Activated naive CD4-positive, alpha-beta T cell treated with Interleukin-2 at 50 U/mL for 16 hours (primary cell): ENCODE measurements around the gene GRPEL1.
A peak's percentile ranks its signal among the peaks of the same experiment; 100 is the strongest.
"Not testable (repeated sequence)": the region's sequence is repeated elsewhere in the genome, so short reads cannot be mapped to it uniquely, and the experiment has no call there.

Source experiments
- DNase-seq: peaks from one replicate; pipeline ENCODE4 v3.0.0-alpha.2; 2020

Gene GRPEL1

DNA sequence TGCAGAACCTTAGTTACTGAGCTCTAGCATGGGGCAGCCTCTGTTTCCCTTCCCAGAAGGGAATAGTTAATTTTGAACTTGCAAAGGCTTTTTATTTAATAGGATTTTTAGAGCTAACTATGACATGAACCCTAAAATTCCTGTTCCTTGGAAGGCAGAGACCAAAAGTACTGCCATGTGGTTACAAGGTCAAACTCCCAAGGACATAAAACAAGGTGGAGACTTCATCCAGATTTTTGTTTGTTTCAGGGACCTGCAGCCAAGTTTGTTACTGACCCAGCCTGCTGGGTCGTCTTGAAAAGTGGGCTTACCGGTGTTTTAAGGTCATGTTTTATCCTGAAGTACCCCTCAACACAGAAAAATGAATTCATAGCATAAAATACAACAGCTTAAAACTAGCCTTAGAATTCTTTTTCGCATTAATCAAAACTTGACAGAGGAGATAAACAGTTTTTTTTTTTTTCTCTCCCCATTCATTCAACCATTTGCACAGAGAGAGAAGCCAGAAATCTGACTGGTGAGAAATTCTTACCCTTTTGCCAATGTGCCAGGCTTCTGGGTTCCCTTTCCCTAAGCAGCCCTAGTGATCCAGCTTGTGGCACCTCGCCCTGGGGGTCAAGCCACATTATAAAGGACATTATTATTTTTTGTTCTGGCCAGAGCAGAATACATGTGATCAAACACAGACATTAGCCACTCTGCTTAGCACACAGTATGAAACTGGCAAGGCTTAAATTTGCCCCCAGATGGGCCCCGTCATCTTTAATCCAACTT lies 21.5 kb upstream of the GRPEL1 start:
- DNase-seq: no peak

DNA sequence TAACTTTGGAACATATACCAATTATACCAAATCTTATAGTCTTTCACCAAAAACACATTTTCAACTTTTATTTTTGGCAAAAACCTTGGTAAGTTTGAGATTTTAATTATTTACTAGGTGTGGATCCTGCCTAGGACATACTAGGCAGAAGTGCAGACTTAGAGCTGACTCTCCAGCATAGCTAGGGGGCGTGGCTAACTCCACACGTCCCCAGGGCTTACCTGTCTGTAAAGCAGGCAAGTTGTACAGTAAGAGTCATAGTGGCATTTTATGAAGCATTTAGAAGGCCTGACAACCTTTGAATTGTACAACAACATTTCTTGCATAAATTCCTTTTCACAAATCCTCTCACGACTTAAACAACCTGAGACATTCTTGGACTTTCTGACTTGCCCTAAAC lies 19.2 kb upstream of the GRPEL1 start:
- no peak for DNase-seq

GRCh38 chr4:7086384-7086783 lies 18.5 kb upstream of the GRPEL1 start:
- DNase-seq: no peak

DNA sequence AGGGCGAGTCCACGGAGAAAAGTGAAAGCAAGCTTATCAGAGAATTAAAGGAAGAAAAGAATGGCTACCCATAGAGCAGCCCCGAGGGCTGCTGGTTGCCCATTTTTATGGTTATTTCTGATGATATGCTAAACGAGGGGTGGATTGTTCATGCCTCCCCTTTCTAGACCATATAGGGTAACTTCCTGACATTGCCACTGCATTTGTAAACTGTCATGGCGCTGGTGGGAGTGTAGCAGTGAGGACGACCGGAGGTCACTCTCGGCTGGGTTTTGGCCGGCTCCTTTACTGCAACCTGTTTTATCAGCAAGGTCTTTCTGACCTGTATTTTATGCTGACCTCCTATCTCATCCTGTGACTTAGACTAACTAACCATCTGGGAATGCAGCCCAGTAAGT lies 16.7 kb upstream of the GRPEL1 start:
- not testable (repeated sequence) for DNase-seq

DNA sequence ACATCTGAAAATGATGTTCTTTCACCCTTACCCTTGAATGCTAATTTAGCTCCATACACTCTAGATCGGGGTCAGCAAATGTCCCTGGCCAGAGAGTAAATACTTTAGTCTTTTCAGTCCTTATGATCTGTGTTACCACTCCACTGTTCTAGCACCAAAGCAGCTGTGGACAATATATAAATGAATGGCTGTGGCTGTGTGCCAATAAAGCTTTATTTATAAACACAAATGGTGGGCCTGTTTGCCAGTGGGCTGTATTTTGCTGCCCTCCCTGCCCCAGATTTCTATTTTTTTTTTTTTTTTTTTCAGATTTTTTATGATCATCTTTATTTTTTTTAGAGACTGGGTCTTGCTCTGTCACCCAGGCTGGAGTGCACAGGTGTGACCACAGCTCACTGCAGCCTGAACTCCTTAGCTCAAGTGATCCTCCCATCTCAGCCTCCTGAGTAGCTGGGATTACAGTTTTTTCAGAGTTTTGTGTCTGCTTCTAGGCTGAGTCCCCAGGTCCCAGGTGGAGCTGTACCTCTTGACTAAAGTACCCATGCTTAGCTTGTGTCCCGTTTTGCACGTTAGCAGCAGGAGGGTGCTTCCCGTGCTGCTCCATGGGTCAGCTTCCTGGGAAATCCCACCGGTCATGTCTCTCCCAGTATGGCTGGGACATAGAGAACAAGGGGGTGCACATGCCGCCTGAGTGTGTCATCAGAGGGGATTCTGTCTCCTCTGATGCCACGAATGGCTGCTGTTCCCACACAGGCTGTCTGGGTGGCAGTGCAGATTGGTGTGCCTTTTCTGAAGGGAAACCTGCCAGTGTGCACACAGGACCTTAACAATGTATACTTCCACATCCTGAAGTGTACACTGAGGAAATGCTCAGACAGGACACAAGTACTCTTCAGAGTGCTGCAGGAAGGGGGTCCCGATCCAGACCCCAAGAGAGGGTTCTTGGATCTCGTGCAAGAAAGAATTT lies 16.0 kb upstream of the GRPEL1 start:
- no peak for DNase-seq

DNA sequence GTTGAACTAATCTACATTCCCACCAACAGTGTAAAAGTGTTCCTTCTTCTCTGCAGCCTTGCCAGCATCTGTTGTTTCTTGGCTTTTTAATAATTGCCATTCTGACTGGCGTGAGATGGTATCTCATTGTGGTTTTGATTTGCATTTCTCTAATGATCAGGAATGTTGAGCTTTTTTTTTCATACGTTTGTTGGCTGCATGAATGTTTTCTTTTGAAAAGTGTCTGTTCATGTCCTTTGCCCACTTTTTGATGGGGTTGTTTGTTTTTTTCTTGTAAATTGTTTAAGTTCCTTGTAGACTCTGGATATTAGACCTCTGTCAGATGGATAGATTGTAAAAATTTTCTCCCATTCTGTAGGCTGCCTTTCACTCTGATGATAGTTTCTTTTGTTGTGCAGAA lies 12.0 kb upstream of the GRPEL1 start:
- not testable (repeated sequence) for DNase-seq

DNA sequence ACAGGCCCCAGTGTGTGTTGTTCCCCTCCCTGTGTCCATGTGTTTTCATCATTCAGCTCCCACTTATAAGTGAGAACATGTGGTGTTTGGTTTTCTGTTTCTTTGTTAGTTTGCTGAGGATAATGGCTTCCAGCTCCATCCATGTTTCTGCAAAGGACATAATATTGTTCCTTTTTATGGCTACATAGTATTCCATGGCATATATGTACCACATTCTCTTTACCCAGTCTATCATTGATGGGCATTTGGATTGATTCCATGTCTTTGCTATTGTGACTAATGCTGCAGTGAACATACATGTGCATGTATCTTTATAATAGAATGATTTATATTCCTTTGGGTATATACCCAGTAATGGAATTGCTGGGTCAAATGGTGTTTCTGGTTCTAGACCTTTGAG lies 11.6 kb upstream of the GRPEL1 start:
- not testable (repeated sequence) for DNase-seq

DNA sequence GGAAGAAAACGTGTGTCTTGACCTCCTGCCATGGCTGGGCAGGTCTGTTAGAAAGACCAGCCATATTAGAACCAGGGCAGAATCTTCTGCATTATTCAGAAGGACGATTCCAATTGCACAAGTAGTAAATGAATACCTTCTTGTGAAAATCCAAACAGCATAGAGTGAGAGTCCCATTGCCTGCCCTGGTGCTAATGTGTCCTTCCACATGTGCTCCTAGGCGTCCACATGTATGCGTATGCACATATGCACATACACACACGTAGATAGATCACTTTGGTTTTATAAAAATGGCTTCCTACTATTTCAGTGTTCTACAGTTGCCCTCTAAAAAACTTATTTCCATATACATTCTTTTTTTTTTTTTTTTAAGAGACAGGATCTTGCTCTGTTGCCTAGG lies 10.2 kb upstream of the GRPEL1 start:
- DNase-seq: no peak

- no peak for DNase-seq
These were observed 9.5 kb upstream of the GRPEL1 start for GRCh38 chr4:7077371-7077770.

- DNase-seq: no peak
These were observed 8.8 kb upstream of the GRPEL1 start for GRCh38 chr4:7076696-7077082.

DNA sequence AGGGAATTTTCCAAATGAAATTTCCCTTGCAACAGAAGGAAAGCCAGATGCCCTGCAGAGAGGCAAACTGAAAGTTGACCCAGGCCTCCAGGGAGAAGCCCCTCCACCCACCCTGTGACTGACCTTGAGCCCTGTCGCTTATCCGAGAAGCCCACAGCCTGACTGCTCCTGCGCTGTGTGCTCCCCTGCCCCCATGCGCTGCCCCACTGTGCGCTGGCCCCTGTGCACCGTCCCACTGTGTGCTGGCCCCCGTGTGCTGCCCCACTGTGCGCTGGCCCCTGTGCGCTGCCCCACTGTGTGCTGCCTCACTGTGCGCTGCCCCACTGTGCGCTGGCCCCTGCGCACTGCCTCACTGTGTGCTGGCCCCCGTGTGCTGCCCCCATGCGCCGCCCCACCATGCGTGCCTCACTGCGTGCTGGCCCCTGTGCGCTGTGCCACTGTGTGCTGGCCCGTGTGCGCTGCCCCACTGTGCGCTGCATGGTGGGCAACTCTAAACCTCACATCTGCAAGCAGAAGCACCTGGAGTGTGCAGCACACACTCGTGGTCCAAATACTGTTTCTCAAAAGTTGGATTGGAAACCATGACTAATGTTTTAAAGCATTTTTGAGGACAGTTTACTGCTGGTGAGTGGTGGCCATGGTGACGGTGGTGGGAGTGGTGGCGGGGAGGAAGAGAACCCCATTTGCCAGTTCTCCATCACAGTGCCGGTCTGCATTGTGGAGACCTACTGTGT lies 8.3 kb upstream of the GRPEL1 start:
- DNase-seq: no peak

DNA sequence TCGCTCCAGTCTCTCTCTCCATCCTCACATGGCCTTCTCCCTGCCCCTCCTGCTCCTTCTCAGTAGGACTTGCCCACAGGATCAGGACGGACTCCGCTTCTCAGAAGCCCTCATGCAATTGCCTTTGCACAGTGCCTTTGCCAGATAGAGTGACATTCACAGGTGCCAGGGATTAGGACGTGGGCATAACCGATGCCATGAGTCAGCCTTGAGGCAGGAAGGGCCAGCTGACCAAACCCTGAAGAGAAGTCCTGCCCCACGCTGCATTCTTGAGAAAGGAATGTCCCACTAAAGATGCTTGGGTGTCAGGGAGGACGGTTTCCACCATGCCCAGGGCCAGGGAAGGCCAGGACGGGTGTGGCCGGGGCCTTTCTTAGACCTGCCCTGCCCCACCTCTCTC lies 6.6 kb upstream of the GRPEL1 start:
- no peak for DNase-seq

- no peak for DNase-seq
These were observed 5.9 kb upstream of the GRPEL1 start for GRCh38 chr4:7073526-7074390.

- no peak for DNase-seq
These were observed 5.2 kb upstream of the GRPEL1 start for GRCh38 chr4:7073059-7073458.

GRCh38 chr4:7070729-7071511 lies 3.1 kb upstream of the GRPEL1 start:
- DNase-seq: peak; percentile 88

DNA sequence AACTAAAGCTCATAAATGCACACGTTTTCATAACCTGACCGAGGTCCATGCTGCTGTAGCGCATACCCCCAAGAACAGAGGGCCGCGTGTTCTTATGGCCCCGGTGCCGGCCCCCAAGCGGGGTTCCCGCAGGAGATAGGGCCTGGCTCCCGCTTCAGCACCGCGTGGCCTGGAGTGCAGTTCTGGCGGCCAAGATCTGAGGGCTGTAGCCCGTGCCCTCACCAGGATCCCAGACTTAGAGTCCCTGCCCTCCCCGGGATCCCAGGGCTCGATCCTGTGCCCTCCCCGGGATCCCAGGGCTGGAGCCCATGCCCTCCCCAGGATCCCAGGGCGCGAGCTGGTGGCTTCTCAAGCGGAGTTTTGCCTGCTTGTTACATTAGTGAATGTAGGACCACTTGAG lies 1.0 kb upstream of the GRPEL1 start:
- DNase-seq: no peak

GRCh38 chr4:7068279-7068842 lies 497 bp upstream of the GRPEL1 start:
- no peak for DNase-seq

DNA sequence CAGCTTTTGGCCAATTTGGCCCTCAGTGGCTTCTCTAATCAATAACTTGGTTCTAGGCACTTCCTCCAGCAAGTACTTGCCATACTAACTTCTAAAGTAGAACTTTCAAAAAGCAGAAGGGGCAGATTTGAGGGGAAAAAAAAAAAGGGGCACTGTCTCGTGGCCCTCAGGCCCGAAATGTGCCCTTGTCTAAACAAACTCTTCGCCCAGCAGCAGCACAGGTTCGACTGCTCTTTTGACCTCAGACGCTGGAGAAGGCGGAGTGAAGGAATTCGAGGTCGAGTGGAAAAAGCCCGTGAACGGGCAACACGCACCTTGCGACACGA lies 775 bp downstream of the GRPEL1 start:
- no peak for DNase-seq

DNA sequence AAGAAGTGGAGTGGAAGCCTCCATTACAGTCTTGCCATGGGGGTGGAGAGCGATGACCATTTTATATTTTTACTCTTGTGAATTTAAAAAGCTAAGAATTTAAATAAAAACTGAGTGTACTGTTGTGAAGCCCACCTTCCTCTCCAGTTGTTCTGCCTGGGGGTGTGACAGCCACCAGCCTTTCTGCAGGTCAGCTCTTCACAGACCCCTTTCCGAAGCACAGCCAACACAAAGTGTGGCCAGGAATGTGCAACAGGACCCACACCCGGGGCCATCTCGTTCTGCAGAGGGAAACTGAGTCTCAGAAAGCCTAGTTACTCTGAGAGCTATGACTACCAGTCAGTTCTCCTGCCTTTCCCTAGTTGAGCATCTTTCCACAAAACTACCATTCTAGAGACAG lies 1.4 kb downstream of the GRPEL1 start:
- DNase-seq: no peak

DNA sequence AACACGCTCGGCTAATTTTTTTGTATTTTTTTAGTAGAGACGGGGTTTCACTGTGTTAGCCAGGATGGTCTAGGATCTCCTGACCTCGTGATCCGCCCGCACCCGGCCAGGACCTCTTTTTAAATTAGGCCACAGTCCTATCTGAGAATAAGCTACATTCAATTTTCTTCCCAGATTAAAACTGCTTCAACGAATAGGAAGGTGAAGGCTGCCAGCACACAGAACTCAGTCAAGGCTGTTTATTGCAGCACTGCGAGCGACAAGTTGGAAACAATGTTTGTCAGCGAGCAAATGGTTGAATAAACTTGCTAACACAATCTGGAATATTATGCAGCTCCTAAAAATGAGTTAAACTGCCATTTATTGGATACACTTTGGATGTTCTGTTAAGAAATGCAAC lies 1.9 kb downstream of the GRPEL1 start:
- DNase-seq: no peak

DNA sequence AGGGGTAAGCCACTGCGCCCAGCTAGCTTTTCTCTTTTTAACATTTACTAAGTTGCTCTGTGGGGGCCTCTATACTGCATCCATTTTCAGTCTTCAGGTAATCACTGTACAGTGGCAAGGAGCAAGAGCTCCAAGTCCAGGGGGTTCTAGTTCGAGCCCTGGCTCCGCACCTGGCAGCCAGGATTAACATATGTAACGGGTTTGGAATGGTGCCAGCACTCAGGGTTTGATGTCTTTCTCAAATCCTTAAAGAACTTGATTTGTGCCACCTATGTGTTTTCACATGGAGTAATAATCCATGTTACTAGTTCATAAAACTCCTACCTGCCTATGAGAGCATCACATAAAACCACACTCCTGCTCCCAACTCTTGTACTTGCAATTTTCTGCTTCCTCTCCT lies 4.5 kb downstream of the GRPEL1 start:
- no peak for DNase-seq
